ENCODE results near the gene TNIK.

- no peak for TF ChIP-seq CTCF (conservative IDR thresholded peaks at IDR 0.05; ENCODE audit: low read length)
- TF ChIP-seq EZH2phosphoT487 (IDR thresholded peaks at IDR 0.05; ENCODE audit: borderline replicate concordance): no peak
These were observed 104.0 kb downstream of the TNIK start for GRCh38 chr3:171356251-171356650.

Data from Loucy (cell line).